ENCODE measurements around the gene ADRB2.

DNA sequence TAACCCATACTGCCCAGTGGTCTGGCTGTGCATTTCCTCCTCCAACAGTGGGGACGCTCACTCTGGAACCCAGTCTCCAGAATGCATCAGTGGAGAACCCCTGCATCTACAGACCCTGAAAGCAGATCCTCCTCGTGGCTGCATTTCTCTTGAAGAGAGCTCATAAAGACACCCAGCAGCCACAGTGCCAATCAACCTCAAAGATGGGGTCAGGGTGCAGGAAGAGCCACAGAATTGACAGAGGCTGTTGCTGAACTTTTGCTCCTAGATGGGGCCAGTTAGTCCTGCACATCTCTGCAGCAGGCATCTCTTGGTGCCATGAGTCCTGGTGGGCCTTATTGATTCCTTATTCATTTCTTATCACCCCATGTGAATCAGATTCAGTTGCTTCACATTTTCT, 39.6 kb downstream of the ADRB2 start:
- TF ChIP-seq, protein P1, sequence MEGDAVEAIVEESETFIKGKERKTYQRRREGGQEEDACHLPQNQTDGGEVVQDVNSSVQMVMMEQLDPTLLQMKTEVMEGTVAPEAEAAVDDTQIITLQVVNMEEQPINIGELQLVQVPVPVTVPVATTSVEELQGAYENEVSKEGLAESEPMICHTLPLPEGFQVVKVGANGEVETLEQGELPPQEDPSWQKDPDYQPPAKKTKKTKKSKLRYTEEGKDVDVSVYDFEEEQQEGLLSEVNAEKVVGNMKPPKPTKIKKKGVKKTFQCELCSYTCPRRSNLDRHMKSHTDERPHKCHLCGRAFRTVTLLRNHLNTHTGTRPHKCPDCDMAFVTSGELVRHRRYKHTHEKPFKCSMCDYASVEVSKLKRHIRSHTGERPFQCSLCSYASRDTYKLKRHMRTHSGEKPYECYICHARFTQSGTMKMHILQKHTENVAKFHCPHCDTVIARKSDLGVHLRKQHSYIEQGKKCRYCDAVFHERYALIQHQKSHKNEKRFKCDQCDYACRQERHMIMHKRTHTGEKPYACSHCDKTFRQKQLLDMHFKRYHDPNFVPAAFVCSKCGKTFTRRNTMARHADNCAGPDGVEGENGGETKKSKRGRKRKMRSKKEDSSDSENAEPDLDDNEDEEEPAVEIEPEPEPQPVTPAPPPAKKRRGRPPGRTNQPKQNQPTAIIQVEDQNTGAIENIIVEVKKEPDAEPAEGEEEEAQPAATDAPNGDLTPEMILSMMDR (IDR thresholded peaks at IDR 0.05; ENCODE audit: low read depth, low read length, poor library complexity, severe bottlenecking) = no peak
- no peak for TF ChIP-seq EZH2phosphoT487 (IDR thresholded peaks at IDR 0.05; ENCODE audit: borderline replicate concordance, low read length)
